ENCODE measurements around the gene PET100. TPM values are rescaled to one million over a fixed set of nuclear protein-coding genes. Genes with fewer than 3 reads are reported as not detected.

PET100 gene
- total RNA-seq, 1 experiment from 2014 or later: 69.0 TPM

- Histone ChIP-seq H3K27me3 (peaks cover 46% of the 10 kb centered on the region), H3K36me3 (peaks cover 19% of the 10 kb centered on the region), H3K4me3 (no peak overlapping the region), H3K9me3 (peaks cover 4% of the 10 kb centered on the region)
- DNase-seq: no peak
Measured at GRCh38 chr19:7678971-7679751, 49.6 kb downstream of the PET100 start.

GRCh38 chr19:7679771-7680605 is 50.4 kb downstream of the PET100 start:
- peaks cover 20% of the 10 kb centered on the region for H3K36me3 ChIP-seq
- H3K4me3 ChIP-seq: peak overlapping the region; percentile 97
- DNase-seq: no peak
- H3K27me3 ChIP-seq: peaks cover 46% of the 10 kb centered on the region
- H3K9me3 ChIP-seq: peaks cover 2% of the 10 kb centered on the region; the same call in 1 of the 2 replicates

- H3K4me3 ChIP-seq: peak within 1 kb of the TSS; percentile 97
- peaks cover 20% of the 10 kb centered on the region for H3K36me3 ChIP-seq
- H3K27me3 ChIP-seq: peaks cover 45% of the 10 kb centered on the region
- no peaks in the 10 kb centered on the region for H3K9me3 ChIP-seq
- peak; percentile 90 for DNase-seq
Measured at GRCh38 chr19:7680606-7681339, 51.2 kb downstream of the PET100 start, which contains the start of gene TRAPPC5. TSS of gene TRAPPC5 (plus strand) at chr19:7680833. CDS start at chr19:7682254, 1,421 bp downstream.

Other genes starting within 250 kb of the PET100 start
- gene PEX11G, start 140.8 kb upstream of the PET100 start, total RNA-seq (2014; rRNA removed; shearing (Covaris generic); ENCODE audit: low replicate concordance): not detected in 2 replicates
- 37.2 and 44.9 TPM in 2 replicates for gene ZNF358, start 113.7 kb upstream of the PET100 start, total RNA-seq (2014; rRNA removed; shearing (Covaris generic); ENCODE audit: low replicate concordance)
- 6.4 and 10.3 TPM in 2 replicates for gene MCOLN1, start 107.2 kb upstream of the PET100 start, total RNA-seq (2014; rRNA removed; shearing (Covaris generic); ENCODE audit: low replicate concordance)
- gene PNPLA6, start 94.1 kb upstream of the PET100 start, total RNA-seq (2014; rRNA removed; shearing (Covaris generic); ENCODE audit: low replicate concordance): 175 and 184 TPM in 2 replicates
- gene CAMSAP3, start 33.9 kb upstream of the PET100 start, total RNA-seq (2014; rRNA removed; shearing (Covaris generic); ENCODE audit: low replicate concordance): 0.56 and 0.89 TPM in 2 replicates
- 71.0 and 115 TPM in 2 replicates for gene XAB2, start 248 bp upstream of the PET100 start, total RNA-seq (2014; rRNA removed; shearing (Covaris generic); ENCODE audit: low replicate concordance)
- gene PCP2, start 3.9 kb downstream of the PET100 start, total RNA-seq (2014; rRNA removed; shearing (Covaris generic); ENCODE audit: low replicate concordance): not detected in 2 replicates
- gene STXBP2, start 7.3 kb downstream of the PET100 start, total RNA-seq (2014; rRNA removed; shearing (Covaris generic); ENCODE audit: low replicate concordance): 3.5 TPM in 1 of 2 replicates, not detected in the other
- not detected in 2 replicates for gene RETN, start 39.3 kb downstream of the PET100 start, total RNA-seq (2014; rRNA removed; shearing (Covaris generic); ENCODE audit: low replicate concordance)
- gene MCEMP1, start 47.3 kb downstream of the PET100 start, total RNA-seq (2014; rRNA removed; shearing (Covaris generic); ENCODE audit: low replicate concordance): not detected in 2 replicates
- 159 and 202 TPM in 2 replicates for gene TRAPPC5, start 51.0 kb downstream of the PET100 start, total RNA-seq (2014; rRNA removed; shearing (Covaris generic); ENCODE audit: low replicate concordance)
- gene FCER2, start 72.3 kb downstream of the PET100 start, total RNA-seq (2014; rRNA removed; shearing (Covaris generic); ENCODE audit: low replicate concordance): not detected in 2 replicates
- not detected in 2 replicates for gene CLEC4G, start 102.3 kb downstream of the PET100 start, total RNA-seq (2014; rRNA removed; shearing (Covaris generic); ENCODE audit: low replicate concordance)
- gene CD209, start 117.7 kb downstream of the PET100 start, total RNA-seq (2014; rRNA removed; shearing (Covaris generic); ENCODE audit: low replicate concordance): not detected in 2 replicates
- not detected in 2 replicates for gene CLEC4M, start 133.4 kb downstream of the PET100 start, total RNA-seq (2014; rRNA removed; shearing (Covaris generic); ENCODE audit: low replicate concordance)
- gene EVI5L, start 200.4 kb downstream of the PET100 start, total RNA-seq (2014; rRNA removed; shearing (Covaris generic); ENCODE audit: low replicate concordance): 21.4 and 31.0 TPM in 2 replicates
- gene PRR36, start 244.6 kb downstream of the PET100 start, total RNA-seq (2014; rRNA removed; shearing (Covaris generic); ENCODE audit: low replicate concordance): not detected in 2 replicates

Data from MG63 (cell line).